Measurements from ENCODE around the gene PAK1. TPM values are rescaled to one million over a fixed set of nuclear protein-coding genes. Genes with fewer than 3 reads are reported as not detected.
"Not testable (repeated sequence)": the region's sequence is repeated elsewhere in the genome, so short reads cannot be mapped to it uniquely, and the experiment has no call there.

PAK1 gene
- total and polyA plus RNA-seq, 5 experiments from 2014 or later = 17.2 to 28.9 (median 24.2) TPM

- H3K36me3 Mint-ChIP-seq = peaks cover 0 to 5% (median 0%) of the 10 kb centered on the region in 3 donors
These were observed 32.1 kb upstream of the PAK1 start for GRCh38 chr11:77505956-77506355.

GRCh38 chr11:77503006-77503405, 29.1 kb upstream of the PAK1 start:
- POLR2A ChIA-PET = no interaction called here
- no peak overlapping the region for H3K27ac Mint-ChIP-seq
- H3K36me3 Mint-ChIP-seq = no peaks in the 10 kb centered on the region
- no peak overlapping the region for H3K4me3 Mint-ChIP-seq
- ATAC-seq = no peak
- peaks cover 1 to 17% (median 11%) of the 10 kb centered on the region in 5 donors for H3K27me3 Mint-ChIP-seq
- H3K9me3 Mint-ChIP-seq = no peaks in the 10 kb centered on the region
- peaks cover 0 to 13% (median under 1%) of the 10 kb centered on the region in 4 donors for H3K4me1 Mint-ChIP-seq
- no peak for DNase-seq

More at GRCh38 chr11:77505956-77506355, 32.1 kb upstream of the PAK1 start:
- ATAC-seq (no peak), DNase-seq (no peak)
- peaks cover 0 to 13% (median under 1%) of the 10 kb centered on the region in 4 donors for H3K4me1 Mint-ChIP-seq
- peaks cover 1 to 22% (median 11%) of the 10 kb centered on the region in 5 donors for H3K27me3 Mint-ChIP-seq
- H3K27ac Mint-ChIP-seq = peak overlapping the region in 1 of 10 donors; percentile 34
- H3K4me3 Mint-ChIP-seq = no peak overlapping the region
- POLR2A ChIA-PET = no interaction called here
- H3K9me3 Mint-ChIP-seq = no peaks in the 10 kb centered on the region

GRCh38 chr11:77502346-77502905, 28.5 kb upstream of the PAK1 start:
- ATAC-seq (no peak), DNase-seq (no peak)
- Mint-ChIP-seq H3K9me3 (no peaks in the 10 kb centered on the region), H3K27ac (no peak overlapping the region), H3K4me1 (peaks cover 0 to 14% (median under 1%) of the 10 kb centered on the region in 4 donors), H3K27me3 (peaks cover 1 to 17% (median 9%) of the 10 kb centered on the region in 5 donors), H3K4me3 (no peak overlapping the region), H3K36me3 (no peaks in the 10 kb centered on the region)
- POLR2A ChIA-PET = no interaction called here

- Mint-ChIP-seq H3K27ac (no peak overlapping the region), H3K9me3 (no peaks in the 10 kb centered on the region), H3K36me3 (no peaks in the 10 kb centered on the region), H3K4me1 (peaks cover 0 to 17% (median under 1%) of the 10 kb centered on the region in 4 donors), H3K4me3 (no peak overlapping the region), H3K27me3 (peaks cover 3 to 15% (median 8%) of the 10 kb centered on the region in 5 donors)
- POLR2A ChIA-PET = no interaction called here
- no peak for DNase-seq
- ATAC-seq = no peak
These were observed 27.9 kb upstream of the PAK1 start for GRCh38 chr11:77501758-77502157.

GRCh38 chr11:77497368-77497767, 23.5 kb upstream of the PAK1 start:
- no peak overlapping the region for H3K4me3 Mint-ChIP-seq
- POLR2A ChIA-PET = no interaction called here
- H3K27ac Mint-ChIP-seq = no peak overlapping the region
- H3K9me3 Mint-ChIP-seq = peaks cover 0 to 9% (median 0%) of the 10 kb centered on the region in 9 donors
- peaks cover 3 to 10% (median 8%) of the 10 kb centered on the region in 5 donors for H3K27me3 Mint-ChIP-seq
- DNase-seq = no peak
- no peak for ATAC-seq
- H3K36me3 Mint-ChIP-seq = peaks cover 0 to 4% (median 3%) of the 10 kb centered on the region in 3 donors
- peaks cover 0 to 15% (median 0%) of the 10 kb centered on the region in 4 donors for H3K4me1 Mint-ChIP-seq

GRCh38 chr11:77495526-77495925, 21.6 kb upstream of the PAK1 start:
- peaks cover 3 to 10% (median 5%) of the 10 kb centered on the region in 5 donors for H3K27me3 Mint-ChIP-seq
- H3K4me1 Mint-ChIP-seq = peaks cover 0 to 4% (median 0%) of the 10 kb centered on the region in 4 donors
- no peak overlapping the region for H3K27ac Mint-ChIP-seq

GRCh38 chr11:77490035-77490434, 16.1 kb upstream of the PAK1 start:
- DNase-seq = not testable (repeated sequence)

More at GRCh38 chr11:77495526-77495925, 21.6 kb upstream of the PAK1 start:
- Mint-ChIP-seq H3K9me3 (peaks cover 0 to 9% (median 0%) of the 10 kb centered on the region in 9 donors), H3K36me3 (peaks cover 0 to 4% (median 3%) of the 10 kb centered on the region in 3 donors), H3K4me3 (peak overlapping the region in 1 of 10 donors; percentile 34)
- no peak for ATAC-seq
- DNase-seq = no peak
- POLR2A ChIA-PET = no interaction called here

GRCh38 chr11:77487790-77488189, 13.9 kb upstream of the PAK1 start:
- no peak overlapping the region for H3K27ac Mint-ChIP-seq
- no peak for DNase-seq
- no peak for ATAC-seq
- H3K4me1 Mint-ChIP-seq = no peaks in the 10 kb centered on the region
- no peaks in the 10 kb centered on the region for H3K9me3 Mint-ChIP-seq
- H3K27me3 Mint-ChIP-seq = peaks cover 0 to 2% (median 1%) of the 10 kb centered on the region in 5 donors
- no peaks in the 10 kb centered on the region for H3K36me3 Mint-ChIP-seq
- POLR2A ChIA-PET = no interaction called here
- H3K4me3 Mint-ChIP-seq = no peak overlapping the region

More at GRCh38 chr11:77490035-77490434, 16.1 kb upstream of the PAK1 start:
- H3K4me1 Mint-ChIP-seq, H3K36me3 Mint-ChIP-seq, H3K9me3 Mint-ChIP-seq, H3K27me3 Mint-ChIP-seq, H3K27ac Mint-ChIP-seq, H3K4me3 Mint-ChIP-seq, POLR2A ChIA-PET, ATAC-seq: not testable (repeated sequence)

- DNase-seq (no peak), ATAC-seq (no peak)
- Mint-ChIP-seq H3K9me3 (no peaks in the 10 kb centered on the region), H3K27me3 (peaks cover 0 to 2% (median 0%) of the 10 kb centered on the region in 5 donors), H3K4me1 (peaks cover 0 to 6% (median 5%) of the 10 kb centered on the region in 4 donors), H3K36me3 (no peaks in the 10 kb centered on the region), H3K27ac (peak overlapping the region in 1 of 10 donors; percentile 11), H3K4me3 (no peak overlapping the region)
- POLR2A ChIA-PET = no interaction called here
These were observed 6.0 kb upstream of the PAK1 start for GRCh38 chr11:77479746-77480352.

GRCh38 chr11:77475206-77475605, 1.3 kb upstream of the PAK1 start:
- peak overlapping the region; percentile 18 to 95 (median 86) for H3K4me3 Mint-ChIP-seq
- POLR2A ChIA-PET = interaction anchor here (1.2 kb wide), 1 partner anchor 64 kb away, joined by 5 read pairs; no protein-coding TSS in a partner anchor
- peak overlapping the region; percentile 22 to 100 (median 99) for H3K27ac Mint-ChIP-seq
- no peaks in the 10 kb centered on the region for H3K36me3 Mint-ChIP-seq
- H3K9me3 Mint-ChIP-seq = no peaks in the 10 kb centered on the region
- no peak for ATAC-seq
- H3K27me3 Mint-ChIP-seq = peaks cover 0 to 2% (median 0%) of the 10 kb centered on the region in 5 donors
- H3K4me1 Mint-ChIP-seq = peaks cover 13 to 29% (median 22%) of the 10 kb centered on the region in 4 donors
- no peak for DNase-seq

- POLR2A ChIA-PET = interaction anchor here (1.2 kb wide), 1 partner anchor 63 kb away, joined by 5 read pairs; no protein-coding TSS in a partner anchor
These were observed 778 bp upstream of the PAK1 start for GRCh38 chr11:77474684-77475060.

GRCh38 chr11:77472991-77473800, 698 bp downstream of the PAK1 start:
- POLR2A ChIA-PET = no interaction called here
- Mint-ChIP-seq H3K9me3 (no peaks in the 10 kb centered on the region), H3K4me1 (peaks cover 14 to 30% (median 23%) of the 10 kb centered on the region in 4 donors), H3K27me3 (peaks cover 0 to 2% (median 0%) of the 10 kb centered on the region in 5 donors), H3K4me3 (peak overlapping the region; percentile 82 to 95 (median 86)), H3K36me3 (no peaks in the 10 kb centered on the region), H3K27ac (peak overlapping the region; percentile 77 to 99 (median 92))
- ATAC-seq (peak; percentile 48 to 75), DNase-seq (peak; percentile 38 to 76 (median 60))

More at GRCh38 chr11:77474684-77475060, 778 bp upstream of the PAK1 start:
- ATAC-seq = no peak
- Mint-ChIP-seq H3K27ac (peak overlapping the region; percentile 91 to 100 (median 99)), H3K36me3 (no peaks in the 10 kb centered on the region), H3K9me3 (no peaks in the 10 kb centered on the region), H3K4me3 (peak overlapping the region; percentile 83 to 95 (median 90)), H3K27me3 (peaks cover 0 to 2% (median 0%) of the 10 kb centered on the region in 5 donors), H3K4me1 (peaks cover 14 to 30% (median 23%) of the 10 kb centered on the region in 4 donors)
- DNase-seq = no peak
